ENCODE data around the gene RELB.
"Not testable (repeated sequence)": the region's sequence is repeated elsewhere in the genome, so short reads cannot be mapped to it uniquely, and the experiment has no call there.

RELB gene

GRCh38 chr19:44987148-44987675, 14.1 kb upstream of the RELB start:
- DNase-seq (ENCODE audit: low read depth) = no peak

- DNase-seq (ENCODE audit: low read depth) = no peak
Measured at GRCh38 chr19:44988273-44988672, 13.0 kb upstream of the RELB start.

- DNase-seq (ENCODE audit: low read depth) = peak; percentile 37
Measured at GRCh38 chr19:44988896-44989556, 12.2 kb upstream of the RELB start.

- DNase-seq (ENCODE audit: low read depth) = no peak
Measured at GRCh38 chr19:44990459-44990858, 10.8 kb upstream of the RELB start.

- DNase-seq (ENCODE audit: low read depth) = no peak
Measured at GRCh38 chr19:44990966-44991365, 10.3 kb upstream of the RELB start.

- DNase-seq (ENCODE audit: low read depth) = no peak
Measured at GRCh38 chr19:44992336-44993163, 8.7 kb upstream of the RELB start.

- no peak for DNase-seq (ENCODE audit: low read depth)
Measured at GRCh38 chr19:44993526-44993925, 7.7 kb upstream of the RELB start.

GRCh38 chr19:44993926-44994537, 7.2 kb upstream of the RELB start:
- no peak for DNase-seq (ENCODE audit: low read depth)

- no peak for DNase-seq (ENCODE audit: low read depth)
Measured at GRCh38 chr19:44998025-44998424, 3.2 kb upstream of the RELB start.

GRCh38 chr19:44999131-44999925, 1.9 kb upstream of the RELB start:
- DNase-seq (ENCODE audit: low read depth) = not testable (repeated sequence)

- DNase-seq (ENCODE audit: low read depth) = not testable (repeated sequence)
Measured at GRCh38 chr19:45000665-45001064, 599 bp upstream of the RELB start.

GRCh38 chr19:45003485-45003884, 2.2 kb downstream of the RELB start:
- no peak for DNase-seq (ENCODE audit: low read depth)

- DNase-seq (ENCODE audit: low read depth) = no peak
Measured at GRCh38 chr19:45005787-45006186, 4.5 kb downstream of the RELB start.

GRCh38 chr19:45008552-45008951, 7.3 kb downstream of the RELB start:
- no peak for DNase-seq (ENCODE audit: low read depth)

- DNase-seq (ENCODE audit: low read depth) = no peak
Measured at GRCh38 chr19:45009625-45010255, 8.5 kb downstream of the RELB start.

- DNase-seq (ENCODE audit: low read depth) = no peak
Measured at GRCh38 chr19:45010306-45010705, 9.0 kb downstream of the RELB start.

- DNase-seq (ENCODE audit: low read depth) = no peak
Measured at GRCh38 chr19:45011959-45012358, 10.7 kb downstream of the RELB start.

- DNase-seq (ENCODE audit: low read depth) = peak; percentile 54
Measured at GRCh38 chr19:45016388-45017314, 15.4 kb downstream of the RELB start.

GRCh38 chr19:45019187-45019586, 17.9 kb downstream of the RELB start:
- DNase-seq (ENCODE audit: low read depth) = no peak

- DNase-seq (ENCODE audit: low read depth) = no peak
Measured at GRCh38 chr19:45020071-45020470, 18.8 kb downstream of the RELB start.
